ENCODE data around the gene MAP3K8.

DNA sequence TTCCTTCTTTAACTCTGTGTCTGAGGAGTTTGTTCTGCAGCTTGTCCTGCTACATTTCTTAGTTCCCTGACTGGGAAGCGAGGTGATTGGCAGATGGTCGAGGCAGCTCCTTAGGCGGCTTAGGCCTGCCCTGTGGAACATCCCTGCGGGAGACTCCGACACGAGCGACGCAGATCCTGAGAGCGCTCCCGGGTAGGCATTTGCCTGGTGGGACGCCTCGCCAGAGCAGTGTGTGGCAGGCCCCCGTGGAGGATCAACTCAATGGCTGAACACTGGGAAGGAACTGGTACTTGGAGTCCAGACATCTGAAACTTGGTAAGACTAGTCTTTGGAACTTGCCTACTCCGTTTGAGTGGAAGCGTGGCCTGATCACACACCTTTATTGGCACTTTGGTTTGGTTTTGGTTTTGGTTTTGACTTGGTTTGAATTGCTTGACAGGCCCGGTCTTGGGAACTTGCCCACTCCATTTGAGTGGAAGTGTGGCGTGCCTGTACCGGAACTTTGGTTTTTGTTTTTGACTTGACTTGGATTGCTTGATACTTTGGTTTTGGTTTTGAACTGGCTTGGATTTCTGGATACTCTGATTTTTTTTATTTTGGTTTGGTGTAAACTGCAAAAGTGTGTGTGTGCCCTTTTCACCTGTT is 42.6 kb downstream of the MAP3K8 start:
- no peak for TF ChIP-seq EZH2 (IDR thresholded peaks at IDR 0.05; ENCODE audit: borderline replicate concordance, insufficient read depth, low read depth, low read length, poor library complexity, severe bottlenecking)
- TF ChIP-seq, protein P1, sequence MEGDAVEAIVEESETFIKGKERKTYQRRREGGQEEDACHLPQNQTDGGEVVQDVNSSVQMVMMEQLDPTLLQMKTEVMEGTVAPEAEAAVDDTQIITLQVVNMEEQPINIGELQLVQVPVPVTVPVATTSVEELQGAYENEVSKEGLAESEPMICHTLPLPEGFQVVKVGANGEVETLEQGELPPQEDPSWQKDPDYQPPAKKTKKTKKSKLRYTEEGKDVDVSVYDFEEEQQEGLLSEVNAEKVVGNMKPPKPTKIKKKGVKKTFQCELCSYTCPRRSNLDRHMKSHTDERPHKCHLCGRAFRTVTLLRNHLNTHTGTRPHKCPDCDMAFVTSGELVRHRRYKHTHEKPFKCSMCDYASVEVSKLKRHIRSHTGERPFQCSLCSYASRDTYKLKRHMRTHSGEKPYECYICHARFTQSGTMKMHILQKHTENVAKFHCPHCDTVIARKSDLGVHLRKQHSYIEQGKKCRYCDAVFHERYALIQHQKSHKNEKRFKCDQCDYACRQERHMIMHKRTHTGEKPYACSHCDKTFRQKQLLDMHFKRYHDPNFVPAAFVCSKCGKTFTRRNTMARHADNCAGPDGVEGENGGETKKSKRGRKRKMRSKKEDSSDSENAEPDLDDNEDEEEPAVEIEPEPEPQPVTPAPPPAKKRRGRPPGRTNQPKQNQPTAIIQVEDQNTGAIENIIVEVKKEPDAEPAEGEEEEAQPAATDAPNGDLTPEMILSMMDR (IDR thresholded peaks at IDR 0.05): no peak

All from B cell (primary cell).